Anterior cingulate cortex (tissue), 58 donors: Measurements from ENCODE around the gene ZNF253.
"Not testable (repeated sequence)": the region's sequence is repeated elsewhere in the genome, so short reads cannot be mapped to it uniquely, and the experiment has no call there.

Experiments used
- DNase-seq, 58 donors: peaks; one replicate each; lab custom pipeline; 2025; lab: John Stamatoyannopoulos, UW

Gene ZNF253

DNA sequence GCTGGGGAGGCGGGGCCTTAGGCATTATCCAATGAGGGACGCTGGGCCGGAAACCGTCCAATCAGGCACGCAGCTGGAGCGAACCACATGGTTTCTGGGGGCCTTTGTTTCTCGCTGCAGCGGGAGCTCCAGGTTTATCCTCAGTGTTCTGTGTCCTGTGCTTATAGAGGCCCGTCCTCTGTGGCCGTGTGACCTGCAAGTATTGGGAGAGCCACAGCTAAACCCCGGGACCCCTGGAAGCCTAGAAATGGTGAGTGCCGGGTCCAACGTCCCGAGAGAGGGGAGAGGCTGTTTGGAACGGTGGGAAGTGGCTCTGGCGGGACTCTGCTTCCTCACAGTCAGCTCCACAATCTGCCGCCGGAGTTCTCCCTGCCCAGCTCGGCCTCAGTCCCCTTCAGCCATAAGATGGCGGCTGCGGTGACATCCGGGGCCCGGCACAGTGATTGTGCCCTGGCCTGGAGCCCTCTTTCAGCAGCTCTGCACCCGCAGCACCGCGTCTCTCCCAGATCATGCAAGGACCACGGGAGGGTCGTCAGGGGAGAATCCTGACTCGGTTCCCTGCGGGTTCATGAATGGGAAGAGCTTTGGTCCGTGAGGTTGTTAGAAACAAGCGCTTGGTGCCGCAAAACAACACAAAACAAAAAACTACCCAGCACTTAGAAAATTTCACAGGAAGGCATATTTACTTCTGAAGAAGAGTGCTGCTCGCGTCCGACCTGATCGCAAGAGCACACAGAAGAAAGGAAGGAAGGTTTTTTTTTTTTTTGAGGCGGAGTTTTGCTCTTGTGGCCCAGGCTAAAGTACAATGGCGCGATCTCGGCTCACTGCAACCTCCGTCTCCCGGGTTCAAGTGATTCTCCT lies at the start of gene ZNF253:
ZNF253 (plus strand) TSS at position 133 of the 861 bp plus-strand sequence; CDS start at position 248, 115 bp downstream.
- peak; percentile 75 to 98 (median 94) for DNase-seq

DNA sequence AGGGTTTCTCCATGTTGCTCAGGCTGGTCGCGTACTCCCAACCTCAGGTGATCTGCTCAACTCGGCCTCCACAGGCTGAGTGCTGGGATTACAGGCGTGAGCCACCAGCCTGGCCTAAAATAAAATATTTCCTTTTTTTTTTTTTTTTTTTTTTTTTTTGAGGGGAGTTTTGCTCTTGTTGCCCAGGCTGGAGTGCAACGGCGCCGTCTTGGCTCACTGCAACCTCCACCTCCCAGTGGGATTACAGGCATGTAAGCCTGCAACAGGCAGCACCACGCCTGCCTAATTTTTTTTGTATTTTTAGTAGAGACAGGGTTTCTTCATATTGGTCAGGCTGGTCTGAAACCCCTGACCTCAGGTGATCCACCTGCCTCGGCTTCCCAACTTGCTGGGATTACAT lies 49.0 kb upstream of the ZNF253 start:
- DNase-seq, result no peak

GRCh38 chr19:19817357-19817756 lies 48.3 kb upstream of the ZNF253 start:
- DNase-seq, result no peak

DNA sequence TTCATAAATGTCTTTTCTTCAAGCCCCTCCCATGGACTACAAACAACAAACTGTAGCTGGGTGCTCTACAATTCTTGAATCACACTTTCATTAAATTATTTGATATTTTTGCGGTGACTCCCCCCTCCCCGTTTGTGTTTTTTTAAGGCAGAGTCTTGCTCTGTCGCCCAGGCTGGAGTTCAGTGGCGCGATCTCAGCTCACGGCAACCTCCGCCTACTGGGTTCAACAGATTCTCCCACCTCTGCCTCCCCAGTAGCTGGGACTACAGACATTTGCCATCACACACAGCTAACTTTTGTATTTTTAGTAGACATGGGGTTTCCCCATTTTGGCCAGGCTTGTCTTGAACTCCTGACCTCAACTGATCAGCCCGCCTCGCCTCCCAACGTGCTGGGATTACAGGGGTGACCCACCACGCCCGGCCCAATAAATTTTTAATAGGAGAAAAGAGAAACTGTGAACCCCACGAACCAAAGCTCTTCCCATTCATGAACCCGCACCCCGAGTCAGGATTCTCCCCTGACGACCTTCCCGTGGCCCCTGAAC lies 44.8 kb upstream of the ZNF253 start:
- no peak for DNase-seq

GRCh38 chr19:19821366-19821951 lies 44.2 kb upstream of the ZNF253 start, which contains the start of gene ZNF506:
Gene ZNF506, minus strand, starts transcription at chr19:19821750. Its CDS starts 147 bp downstream, at chr19:19821603.
- peak; percentile 69 to 99 (median 94) for DNase-seq

GRCh38 chr19:19821976-19822375 lies 43.7 kb upstream of the ZNF253 start:
- DNase-seq, result peak in 4 of 58 donors; percentile 13 to 42 (median 28)

DNA sequence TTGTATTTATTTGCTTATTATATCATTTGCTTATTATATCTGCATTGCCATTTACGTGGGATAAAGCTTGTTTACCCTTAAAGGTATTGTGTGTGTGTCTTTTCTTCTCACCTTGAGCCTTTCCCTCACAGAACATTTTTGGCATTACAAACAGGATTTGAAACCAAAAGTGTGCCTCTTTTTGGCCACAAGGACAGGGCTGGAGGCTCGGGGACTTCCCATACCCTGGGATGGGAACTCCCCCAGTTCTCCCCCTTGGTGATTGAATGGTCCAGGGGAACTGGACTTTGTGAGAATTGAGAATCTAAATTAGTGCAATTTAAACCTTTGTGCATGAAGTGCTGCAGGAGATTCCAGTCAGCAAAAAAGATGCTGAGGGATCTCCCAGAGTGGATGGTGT lies 41.8 kb upstream of the ZNF253 start:
- no peak for DNase-seq

GRCh38 chr19:19826875-19827274 lies 38.8 kb upstream of the ZNF253 start:
- no peak for DNase-seq

DNA sequence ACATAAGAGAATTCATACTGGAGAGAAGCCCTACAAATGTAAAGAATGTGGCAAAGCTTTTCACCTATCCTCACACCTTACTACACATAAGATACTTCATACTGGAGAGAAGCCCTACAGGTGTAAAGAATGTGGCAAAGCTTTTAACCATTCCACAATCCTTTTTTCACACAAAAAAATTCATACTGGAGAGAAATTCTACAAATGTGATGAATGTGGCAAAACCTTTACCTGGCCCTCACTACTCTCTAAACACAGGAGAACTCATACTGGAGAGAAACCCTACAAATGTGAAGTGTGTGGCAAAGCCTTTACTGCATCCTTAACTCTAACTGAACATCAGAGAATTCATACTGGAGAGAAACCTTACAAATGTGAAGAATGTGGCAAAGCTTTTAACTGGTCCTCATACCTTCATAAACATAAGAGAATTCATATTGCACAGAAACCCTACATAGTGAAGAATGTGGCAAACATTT lies 30.1 kb upstream of the ZNF253 start:
- no peak for DNase-seq

DNA sequence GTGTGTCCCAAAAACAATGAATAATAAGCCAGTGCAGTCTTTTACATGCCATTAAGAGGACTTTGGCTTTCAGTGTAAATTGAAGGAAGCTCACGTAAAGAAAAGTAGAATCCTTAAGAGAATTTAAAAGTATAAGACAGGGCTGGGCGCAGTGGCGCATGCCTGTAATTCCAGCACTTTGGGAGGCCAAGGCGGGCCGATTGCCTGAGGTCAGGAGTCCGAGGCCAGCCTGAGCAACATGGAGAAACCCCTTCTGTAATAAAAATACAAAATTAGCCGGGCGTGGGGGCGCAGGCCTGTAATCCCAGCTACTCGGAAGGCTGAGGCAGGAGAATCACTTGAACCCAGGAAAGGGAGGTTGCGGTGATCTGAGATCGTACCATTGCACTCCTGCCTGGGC lies 17.9 kb upstream of the ZNF253 start:
- DNase-seq, result no peak

DNA sequence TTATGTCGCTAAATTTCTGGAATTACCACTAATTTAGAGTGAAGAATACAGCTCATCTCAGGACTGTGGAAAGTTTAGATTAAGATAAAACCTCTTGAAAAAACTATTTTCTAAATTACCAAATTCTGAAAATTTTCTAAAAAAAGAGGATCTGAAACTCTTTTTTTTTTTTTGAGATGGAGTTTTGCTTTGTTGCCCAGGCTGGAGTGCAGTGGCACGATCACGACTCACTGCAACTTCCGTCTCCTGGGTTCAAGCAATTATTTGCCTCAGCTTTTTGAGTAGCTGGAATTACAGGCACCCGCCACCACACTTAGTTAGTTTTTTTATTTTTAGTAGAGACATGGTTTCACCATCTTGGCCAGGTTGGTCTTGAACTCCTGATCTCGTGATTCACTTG lies 16.6 kb upstream of the ZNF253 start:
- no peak for DNase-seq

GRCh38 chr19:19851740-19852139 lies 13.9 kb upstream of the ZNF253 start:
- DNase-seq, result not testable (repeated sequence)

GRCh38 chr19:19858751-19859150 lies 6.9 kb upstream of the ZNF253 start:
- no peak for DNase-seq

- peak in 2 of 58 donors; percentile 1 to 13 for DNase-seq
Observed at GRCh38 chr19:19860756-19861390, 4.8 kb upstream of the ZNF253 start.

GRCh38 chr19:19866611-19867248 lies 1.0 kb downstream of the ZNF253 start:
- peak in 10 of 58 donors; percentile 1 to 24 (median 4) for DNase-seq

GRCh38 chr19:19870086-19870485 lies 4.4 kb downstream of the ZNF253 start:
- DNase-seq, result not testable (repeated sequence)

DNA sequence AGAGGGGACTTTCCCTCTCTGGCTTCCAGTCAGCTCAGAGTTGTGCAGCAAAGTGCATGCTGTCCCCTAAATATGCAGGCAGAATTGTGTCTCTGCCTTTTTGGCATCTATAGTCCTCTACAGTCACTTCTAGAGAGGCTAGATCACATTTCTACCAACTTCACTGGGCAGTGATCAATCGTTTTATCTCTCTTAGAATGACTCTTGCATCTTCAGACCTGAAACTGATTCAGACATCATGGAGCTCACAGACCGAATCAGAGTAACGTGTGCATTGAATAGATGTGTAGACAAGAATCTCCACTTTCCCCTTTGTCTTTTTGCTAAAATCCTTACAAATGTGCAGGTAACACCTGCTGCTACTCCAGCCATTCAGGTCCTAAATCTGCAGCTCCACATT lies 6.2 kb downstream of the ZNF253 start:
- DNase-seq, result no peak

DNA sequence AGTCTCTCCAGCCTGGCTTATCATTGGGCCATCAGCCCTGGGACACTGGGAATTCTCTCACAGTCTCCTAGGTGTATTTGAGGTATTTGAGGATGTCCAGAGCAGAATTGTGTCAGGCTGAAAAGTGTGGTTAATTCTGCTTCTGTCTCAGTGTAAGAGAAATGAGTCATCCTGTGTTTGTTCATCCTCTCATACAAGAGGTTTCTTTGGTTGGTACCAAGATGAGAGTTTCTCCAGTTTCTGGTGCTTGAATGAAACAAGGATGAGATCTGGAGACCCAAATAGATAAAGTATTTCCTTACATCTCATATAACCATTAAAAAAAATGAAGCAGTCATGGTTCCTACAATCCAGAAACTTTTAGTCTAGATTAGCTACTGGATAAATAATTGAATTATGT lies 7.7 kb downstream of the ZNF253 start:
- DNase-seq, result no peak

- no peak for DNase-seq
Observed at GRCh38 chr19:19877724-19878123, 12.0 kb downstream of the ZNF253 start.

- DNase-seq, result no peak
Observed at GRCh38 chr19:19884583-19884982, 18.9 kb downstream of the ZNF253 start.
